Activated T-cell treated with anti-CD3 and anti-CD28 coated beads for 24 hours (primary cell): ENCODE measurements around the gene AGAP9.
"Not testable (repeated sequence)": the region's sequence is repeated elsewhere in the genome, so short reads cannot be mapped to it uniquely, and the experiment has no call there.

Experiments used
- DNase-seq: peaks from one replicate; pipeline ENCODE4 v3.0.0-alpha.2; 2020; ENCODE audit warnings: low read depth

Gene AGAP9

GRCh38 chr10:47485943-47486342 lies 37.5 kb downstream of the AGAP9 start:
- DNase-seq, result not testable (repeated sequence)

DNA sequence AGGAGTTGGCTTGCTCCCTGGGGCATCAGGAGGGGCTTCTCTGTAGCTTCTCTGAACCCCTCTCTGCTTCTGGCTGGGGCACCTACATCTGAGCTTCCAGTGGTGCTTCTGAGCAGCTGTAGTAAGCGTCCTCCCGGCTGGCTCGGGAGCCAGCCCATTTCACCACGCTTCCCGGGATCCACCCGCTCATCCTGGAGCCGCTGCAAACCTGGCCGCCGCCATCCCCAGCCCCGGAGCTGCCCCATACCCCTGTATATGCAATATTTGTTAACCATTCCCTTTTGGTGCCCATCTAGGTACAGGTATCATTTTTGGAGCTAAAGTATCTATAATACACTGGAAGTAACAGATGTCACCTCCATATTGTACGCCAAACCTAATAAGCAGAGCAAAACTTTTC lies 38.7 kb downstream of the AGAP9 start:
- not testable (repeated sequence) for DNase-seq

- DNase-seq, result not testable (repeated sequence)
These were observed 39.5 kb downstream of the AGAP9 start, which contains the start of gene ANXA8 for GRCh38 chr10:47483923-47484322. Gene ANXA8, minus strand, starts transcription at chr10:47484115. Its CDS starts 182 bp downstream, at chr10:47483933.

DNA sequence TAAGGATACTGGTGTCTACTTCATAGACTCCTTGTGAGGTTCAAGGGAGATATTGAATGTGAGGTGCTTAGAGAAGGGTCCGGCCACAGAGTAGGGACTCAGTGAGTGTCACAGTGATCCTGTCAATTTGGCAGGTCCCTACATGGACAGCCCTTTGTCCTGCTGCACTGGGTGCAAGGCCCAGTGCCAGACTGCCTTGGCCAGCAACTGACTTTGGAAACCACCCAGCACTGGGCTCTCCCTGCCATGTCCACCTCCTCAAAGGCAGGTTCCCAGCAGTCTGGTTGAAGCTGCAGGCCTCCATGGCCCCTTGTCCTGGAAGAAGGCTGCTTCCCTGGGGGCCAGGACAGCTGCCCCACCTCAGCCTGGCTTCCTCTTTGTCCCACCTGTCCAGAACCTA lies 41.1 kb downstream of the AGAP9 start:
- DNase-seq, result not testable (repeated sequence)

DNA sequence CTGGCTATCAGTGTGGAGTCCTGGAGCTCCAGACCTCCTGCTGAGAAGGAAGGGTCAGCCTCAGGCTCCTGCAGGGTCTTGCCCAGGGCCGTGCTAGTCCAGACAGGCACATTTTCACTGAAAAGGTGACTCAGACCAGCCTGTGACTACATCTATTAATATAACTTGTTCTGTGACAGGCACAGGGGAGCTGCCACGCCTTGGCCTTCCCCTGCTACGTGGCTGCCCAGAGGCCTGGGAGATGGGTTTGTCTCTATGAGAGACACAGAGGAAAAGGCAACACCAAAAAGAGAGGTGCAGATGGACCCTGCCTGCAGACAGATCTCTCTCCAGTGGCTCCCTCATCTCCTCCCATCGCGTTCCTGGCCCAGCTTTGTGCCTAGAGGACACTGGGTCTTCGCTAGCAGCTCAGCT lies 41.7 kb downstream of the AGAP9 start:
- DNase-seq, result not testable (repeated sequence)

DNA sequence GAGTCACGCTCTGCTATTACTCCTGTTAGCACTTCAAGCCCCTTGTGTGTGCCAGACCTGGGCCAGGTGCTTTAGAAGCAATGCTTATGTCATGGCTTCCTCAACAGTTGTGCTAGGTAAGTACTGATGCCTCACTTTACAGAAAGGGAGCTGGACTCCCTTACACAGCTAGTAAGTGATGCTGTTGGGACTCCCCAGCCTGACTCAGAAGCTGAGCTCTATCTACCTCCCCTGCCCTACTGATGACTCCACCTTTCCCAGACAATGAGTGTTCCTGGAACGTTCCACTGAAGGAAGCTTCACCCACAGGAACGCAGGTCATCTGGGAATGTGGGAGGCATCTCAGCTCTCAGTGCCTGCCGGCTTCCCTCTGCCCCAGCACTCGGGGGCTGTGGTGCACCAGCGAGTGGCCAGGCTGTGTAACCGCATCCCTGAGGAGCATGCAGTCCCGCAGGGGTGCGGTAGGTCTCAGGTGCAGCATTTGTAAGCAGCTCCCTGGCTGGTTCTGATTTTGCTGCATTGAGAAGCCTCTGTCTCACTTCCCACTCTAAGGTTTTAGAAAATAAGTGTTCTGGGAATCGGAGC lies 42.2 kb downstream of the AGAP9 start:
- DNase-seq, result not testable (repeated sequence)

- not testable (repeated sequence) for DNase-seq
These were observed 43.3 kb downstream of the AGAP9 start for GRCh38 chr10:47480133-47480532.

DNA sequence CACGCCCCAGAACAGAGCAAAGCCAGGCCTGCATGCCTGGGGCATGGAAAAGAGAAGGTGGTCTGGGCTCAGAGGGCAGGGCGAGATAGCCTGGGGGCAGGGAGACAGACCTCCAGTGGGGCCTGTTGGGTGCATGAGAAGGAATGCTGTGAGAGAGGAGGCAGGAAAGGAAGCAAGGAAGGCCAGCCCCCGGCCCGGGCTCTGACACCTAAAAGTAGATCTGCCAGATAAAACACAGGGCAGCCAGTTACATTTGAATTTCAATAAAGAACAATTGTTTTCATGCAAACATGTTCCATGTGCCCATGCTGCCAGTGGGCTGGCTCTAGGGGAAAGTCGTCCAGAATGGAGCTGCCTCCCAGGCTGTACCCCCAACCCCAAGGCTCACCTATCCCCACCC lies 45.3 kb downstream of the AGAP9 start:
- DNase-seq, result not testable (repeated sequence)

DNA sequence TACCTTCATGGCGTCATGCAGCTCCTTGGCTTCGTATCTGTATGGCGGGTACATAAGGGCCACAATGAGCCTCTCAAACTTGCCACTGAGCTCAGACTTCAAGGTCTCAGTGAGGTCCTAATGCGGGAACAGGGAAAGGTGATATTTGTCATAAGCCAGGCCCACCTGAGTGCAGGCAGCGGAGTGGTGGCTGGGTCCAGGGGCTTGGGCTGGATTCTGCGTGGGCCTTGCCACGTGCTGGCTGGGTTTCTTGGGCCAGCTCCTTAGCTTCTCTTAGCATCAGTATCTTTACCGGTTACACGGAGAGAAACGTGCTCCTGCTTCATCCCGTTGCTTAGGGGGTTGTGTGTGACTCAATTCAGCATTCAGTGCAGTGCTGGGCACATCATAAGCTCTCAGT lies 46.4 kb downstream of the AGAP9 start:
- DNase-seq, result not testable (repeated sequence)

DNA sequence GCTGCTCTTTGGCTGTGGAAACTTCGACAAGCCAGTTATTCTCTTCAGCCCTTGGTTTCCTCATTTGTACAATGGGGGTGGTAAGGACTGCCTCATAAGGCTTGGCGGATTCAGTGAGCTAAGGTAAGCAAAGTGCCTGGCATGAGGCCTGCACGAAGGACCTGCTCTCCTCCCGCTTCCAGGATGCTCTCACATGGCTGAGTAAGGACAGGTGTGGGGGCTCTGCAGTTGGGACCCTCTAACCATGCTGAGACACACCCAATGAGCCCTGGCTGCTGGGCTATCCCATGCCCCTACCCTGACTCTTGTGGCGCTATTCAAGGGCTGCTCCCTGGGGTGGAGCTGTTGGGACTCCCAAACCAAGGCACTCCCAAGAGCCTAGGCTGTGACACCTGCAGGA lies 48.3 kb downstream of the AGAP9 start:
- DNase-seq, result not testable (repeated sequence)

DNA sequence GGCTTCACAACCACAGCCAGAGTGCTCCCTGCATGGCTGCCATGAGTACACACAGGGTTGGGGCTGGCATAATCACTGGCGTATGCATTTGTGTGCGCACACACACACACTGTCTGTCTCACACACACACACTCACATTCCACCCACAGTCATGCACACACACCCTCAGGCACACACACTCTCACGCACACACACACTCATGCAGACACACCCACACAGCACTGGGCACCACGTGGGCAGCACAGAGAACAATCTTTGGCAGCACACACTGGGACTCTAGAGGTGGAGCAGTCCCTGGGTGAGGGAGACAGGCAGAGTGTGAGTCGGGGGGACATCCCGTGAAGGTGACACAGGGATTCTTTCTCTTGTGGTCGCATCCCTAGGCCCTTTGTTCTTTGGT lies 49.9 kb downstream of the AGAP9 start:
- DNase-seq, result not testable (repeated sequence)

DNA sequence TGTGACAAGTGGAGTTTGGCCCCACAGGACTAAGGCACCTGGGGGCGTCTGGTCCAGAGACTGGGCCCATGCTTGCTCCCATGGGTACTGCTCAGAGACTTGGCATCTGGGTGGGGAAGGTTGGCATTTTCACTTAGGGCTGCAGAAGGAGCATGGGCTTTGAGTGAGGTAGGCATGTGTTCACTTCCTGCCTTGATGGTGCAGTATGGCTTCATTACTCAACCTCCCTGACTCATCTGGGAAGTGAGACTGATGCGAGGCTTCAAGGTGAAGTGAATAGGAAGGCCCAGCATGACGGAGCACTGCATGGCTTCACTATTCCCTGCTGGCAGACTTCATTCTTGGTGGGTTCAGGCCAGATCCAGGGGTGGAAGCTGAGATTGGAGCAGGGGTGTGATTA lies 50.8 kb downstream of the AGAP9 start:
- DNase-seq, result not testable (repeated sequence)

- not testable (repeated sequence) for DNase-seq
These were observed 51.4 kb downstream of the AGAP9 start for GRCh38 chr10:47472072-47472471.

- DNase-seq, result not testable (repeated sequence)
These were observed 54.5 kb downstream of the AGAP9 start for GRCh38 chr10:47468731-47469528.

- DNase-seq, result not testable (repeated sequence)
These were observed 55.5 kb downstream of the AGAP9 start for GRCh38 chr10:47467957-47468356.

GRCh38 chr10:47467458-47467857 lies 56.0 kb downstream of the AGAP9 start:
- DNase-seq, result not testable (repeated sequence)

GRCh38 chr10:47465216-47465917 lies 58.1 kb downstream of the AGAP9 start:
- DNase-seq, result not testable (repeated sequence)

DNA sequence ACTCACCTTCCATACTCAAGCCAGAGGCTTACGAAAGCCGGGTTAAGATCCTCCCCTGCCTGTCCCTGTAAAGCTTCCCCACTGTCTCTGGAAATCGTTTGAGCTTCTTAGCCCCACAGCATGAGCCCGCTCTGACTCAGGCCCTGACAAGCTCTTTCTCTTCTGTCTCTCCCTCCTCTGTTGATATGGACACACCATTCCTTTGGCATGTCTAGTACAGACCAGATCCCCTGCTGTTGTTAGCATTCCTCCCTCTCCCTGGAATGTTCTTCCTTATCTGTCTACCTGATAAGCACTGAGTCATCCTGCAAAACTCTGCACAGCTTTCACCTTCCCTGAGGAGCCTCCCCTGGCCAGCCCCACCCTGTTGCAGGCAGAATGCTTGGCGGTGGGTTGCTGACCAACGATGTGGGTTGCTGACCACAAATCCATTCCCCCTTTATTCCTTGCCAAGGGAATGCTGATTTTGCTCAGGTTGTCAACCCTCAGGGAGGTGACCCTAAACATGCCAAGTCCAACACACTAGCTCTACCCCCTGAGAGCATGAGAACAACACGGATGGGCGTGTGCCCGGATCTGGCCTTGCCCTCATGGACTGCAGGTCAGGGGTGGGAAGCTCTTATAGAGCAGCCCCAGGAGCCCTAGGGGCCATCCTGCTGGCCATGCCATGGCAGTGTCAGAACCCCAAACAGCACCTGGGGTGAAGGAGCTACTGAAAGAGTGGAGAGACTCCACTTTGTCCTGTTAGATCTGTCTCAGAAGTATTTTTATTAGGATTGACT lies 60.7 kb downstream of the AGAP9 start:
- DNase-seq, result not testable (repeated sequence)

DNA sequence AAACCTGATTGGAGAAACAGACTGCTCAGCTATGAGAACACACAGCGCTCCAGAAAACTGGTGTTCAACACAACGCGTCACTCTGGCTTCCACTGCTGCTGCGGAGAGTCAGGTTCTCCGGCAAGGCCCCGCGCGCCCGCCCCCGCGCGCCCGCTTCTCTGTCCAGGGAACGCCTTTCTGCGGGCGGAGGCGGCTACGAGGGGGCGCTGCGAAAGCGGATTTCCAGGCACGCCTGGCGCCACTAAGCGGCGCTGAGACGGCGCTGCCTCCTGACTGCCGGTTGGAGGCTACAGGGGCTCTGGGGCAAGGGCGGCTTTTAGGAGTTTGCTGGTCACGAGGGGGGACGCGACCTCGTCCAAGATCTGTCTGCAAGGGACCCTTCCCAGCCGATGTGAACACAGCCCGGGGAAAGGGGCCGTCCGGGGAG lies 62.2 kb downstream of the AGAP9 start:
- DNase-seq, result peak; percentile 16

GRCh38 chr10:47458466-47459154 lies 64.8 kb downstream of the AGAP9 start:
- DNase-seq, result no peak

DNA sequence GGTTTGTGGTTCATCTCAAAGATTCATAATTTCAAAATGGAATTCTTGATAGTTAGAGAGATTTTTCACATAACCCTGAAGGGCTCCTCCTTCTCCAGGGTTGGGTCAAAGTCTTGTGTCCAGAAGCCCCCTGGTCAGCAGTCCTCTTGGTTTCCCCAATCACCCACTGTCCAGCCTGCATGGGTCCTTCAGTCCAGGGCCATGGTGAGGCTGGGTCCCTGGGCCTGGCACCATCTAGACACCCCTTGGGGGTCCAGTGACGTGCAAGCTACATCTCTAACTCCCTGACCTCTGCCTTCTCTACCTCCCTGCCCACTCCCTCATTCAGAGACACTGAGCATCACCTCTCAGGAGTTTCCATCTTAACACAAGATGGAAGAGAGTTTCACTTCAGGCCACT lies 65.6 kb downstream of the AGAP9 start:
- no peak for DNase-seq

DNA sequence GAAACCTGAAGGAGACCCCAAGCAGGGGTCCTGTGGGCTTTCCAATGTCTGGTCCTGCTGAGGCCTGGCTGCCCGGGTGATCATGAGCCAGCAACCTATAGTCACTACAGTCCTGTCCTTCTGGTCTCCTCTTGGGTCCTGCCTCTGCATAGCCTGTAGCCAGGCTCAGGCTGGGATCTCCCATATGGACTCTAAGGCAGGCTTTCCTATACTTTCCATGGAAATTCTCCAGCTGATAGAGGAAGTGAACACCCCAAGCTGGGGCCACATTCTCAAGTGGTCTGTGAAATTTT lies 66.0 kb downstream of the AGAP9 start:
- DNase-seq, result no peak
